Measurements from ENCODE around the gene DBNDD1.

DBNDD1 gene

DNA sequence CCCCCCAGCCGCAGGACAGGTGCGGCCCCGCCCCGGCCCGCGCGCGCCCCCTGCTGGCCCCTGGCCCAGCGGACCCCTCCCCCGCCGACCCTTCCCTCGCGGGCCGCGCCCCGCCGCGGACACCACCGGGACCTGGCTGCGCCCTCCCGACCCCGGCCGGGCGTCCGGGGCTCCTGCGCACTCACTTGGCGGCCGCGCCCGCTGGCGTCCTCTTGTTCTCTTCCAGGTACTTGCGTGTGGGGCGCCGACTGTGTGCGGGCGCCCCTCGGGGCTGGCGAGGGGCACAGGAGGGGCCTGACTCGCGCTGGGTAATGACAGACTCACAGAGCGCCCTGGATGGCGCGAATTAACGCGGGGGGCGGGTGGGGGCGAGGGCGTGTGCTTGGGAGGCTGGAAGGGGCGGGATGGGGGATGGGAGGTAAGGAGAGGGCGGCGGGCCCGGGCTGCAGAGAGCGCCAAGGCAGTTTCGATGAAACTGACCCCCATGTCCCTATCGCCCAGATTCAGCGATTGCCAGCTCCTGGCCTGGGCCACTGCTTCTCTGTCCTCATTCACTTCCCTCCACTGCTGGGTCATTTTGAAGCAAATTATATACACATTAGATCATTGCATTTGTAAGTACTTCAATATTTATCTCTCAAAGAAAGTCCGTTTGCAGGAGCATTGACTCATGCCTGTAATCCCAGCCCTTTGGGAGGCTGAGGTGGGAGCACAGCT is 445 bp upstream of the DBNDD1 start (continued):
- no peak for TF ChIP-seq ZBTB11 (tag by site-specific recombination; conservative IDR thresholded peaks at IDR 0.05; ENCODE audit: low read depth)
- no peak for TF ChIP-seq MYNN (tag by site-specific recombination; IDR thresholded peaks at IDR 0.05; ENCODE audit: borderline replicate concordance)
- TF ChIP-seq, protein P1, sequence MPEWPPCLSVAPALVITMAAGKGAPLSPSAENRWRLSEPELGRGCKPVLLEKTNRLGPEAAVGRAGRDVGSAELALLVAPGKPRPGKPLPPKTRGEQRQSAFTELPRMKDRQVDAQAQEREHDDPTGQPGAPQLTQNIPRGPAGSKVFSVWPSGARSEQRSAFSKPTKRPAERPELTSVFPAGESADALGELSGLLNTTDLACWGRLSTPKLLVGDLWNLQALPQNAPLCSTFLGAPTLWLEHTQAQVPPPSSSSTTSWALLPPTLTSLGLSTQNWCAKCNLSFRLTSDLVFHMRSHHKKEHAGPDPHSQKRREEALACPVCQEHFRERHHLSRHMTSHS (tag by site-specific recombination; IDR thresholded peaks at IDR 0.05), result no peak
- no peak for TF ChIP-seq ZNF16 (tag by site-specific recombination; IDR thresholded peaks at IDR 0.05; ENCODE audit: low read depth)
- TF ChIP-seq BCL11B (tag by site-specific recombination; IDR thresholded peaks at IDR 0.05; ENCODE audit: low read depth), result no peak
- no peak for TF ChIP-seq ZNF18 (tag by site-specific recombination; IDR thresholded peaks at IDR 0.05)
- no peak for TF ChIP-seq OSR2 (tag by site-specific recombination; IDR thresholded peaks at IDR 0.05)
- no peak for TF ChIP-seq ZNF623 (tag by site-specific recombination; IDR thresholded peaks at IDR 0.05)
- TF ChIP-seq PRDM1 (tag by site-specific recombination; IDR thresholded peaks at IDR 0.05), result peak; percentile 70; the same call in 1 of the 2 replicates
- TF ChIP-seq ZNF112 (tag by site-specific recombination; IDR thresholded peaks at IDR 0.05), result no peak
- no peak for TF ChIP-seq ZNF324 (tag by site-specific recombination; IDR thresholded peaks at IDR 0.05)
- TF ChIP-seq, protein P2, sequence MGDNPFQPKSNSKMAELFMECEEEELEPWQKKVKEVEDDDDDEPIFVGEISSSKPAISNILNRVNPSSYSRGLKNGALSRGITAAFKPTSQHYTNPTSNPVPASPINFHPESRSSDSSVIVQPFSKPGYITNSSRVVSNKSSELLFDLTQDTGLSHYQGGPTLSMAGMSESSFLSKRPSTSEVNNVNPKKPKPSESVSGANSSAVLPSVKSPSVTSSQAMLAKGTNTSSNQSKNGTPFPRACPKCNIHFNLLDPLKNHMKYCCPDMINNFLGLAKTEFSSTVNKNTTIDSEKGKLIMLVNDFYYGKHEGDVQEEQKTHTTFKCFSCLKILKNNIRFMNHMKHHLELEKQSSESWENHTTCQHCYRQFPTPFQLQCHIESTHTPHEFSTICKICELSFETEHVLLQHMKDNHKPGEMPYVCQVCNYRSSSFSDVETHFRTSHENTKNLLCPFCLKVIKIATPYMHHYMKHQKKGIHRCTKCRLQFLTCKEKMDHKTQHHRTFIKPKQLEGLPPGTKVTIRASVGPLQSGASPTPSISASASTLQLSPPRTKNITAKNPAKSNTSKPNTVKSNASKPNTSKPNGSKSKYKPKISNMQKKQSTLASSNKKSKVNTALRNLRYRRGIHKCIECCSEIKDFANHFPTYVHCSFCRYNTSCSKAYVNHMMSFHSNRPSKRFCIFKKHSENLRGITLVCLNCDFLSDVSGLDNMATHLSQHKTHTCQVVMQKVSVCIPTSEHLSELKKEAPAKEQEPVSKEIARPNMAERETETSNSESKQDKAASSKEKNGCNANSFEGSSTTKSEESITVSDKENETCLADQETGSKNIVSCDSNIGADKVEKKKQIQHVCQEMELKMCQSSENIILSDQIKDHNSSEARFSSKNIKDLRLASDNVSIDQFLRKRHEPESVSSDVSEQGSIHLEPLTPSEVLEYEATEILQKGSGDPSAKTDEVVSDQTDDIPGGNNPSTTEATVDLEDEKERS (tag by site-specific recombination; IDR thresholded peaks at IDR 0.05), result no peak
- TF ChIP-seq BCL6B (tag by site-specific recombination; IDR thresholded peaks at IDR 0.05), result no peak
- TF ChIP-seq GLIS2 (tag by site-specific recombination; IDR thresholded peaks at IDR 0.05), result peak; percentile 34; the same call in 1 of the 2 replicates
- TF ChIP-seq, protein P3, sequence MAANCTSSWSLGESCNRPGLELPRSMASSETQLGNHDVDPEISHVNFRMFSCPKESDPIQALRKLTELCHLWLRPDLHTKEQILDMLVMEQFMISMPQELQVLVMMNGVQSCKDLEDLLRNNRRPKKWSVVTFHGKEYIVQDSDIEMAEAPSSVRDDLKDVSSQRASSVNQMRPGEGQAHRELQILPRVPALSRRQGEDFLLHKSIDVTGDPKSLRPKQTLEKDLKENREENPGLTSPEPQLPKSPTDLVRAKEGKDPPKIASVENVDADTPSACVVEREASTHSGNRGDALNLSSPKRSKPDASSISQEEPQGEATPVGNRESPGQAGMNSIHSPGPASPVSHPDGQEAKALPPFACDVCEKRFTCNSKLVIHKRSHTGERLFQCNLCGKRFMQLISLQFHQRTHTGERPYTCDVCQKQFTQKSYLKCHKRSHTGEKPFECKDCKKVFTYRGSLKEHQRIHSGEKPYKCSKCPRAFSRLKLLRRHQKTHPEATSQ (tag by site-specific recombination; IDR thresholded peaks at IDR 0.05), result no peak
- no peak for TF ChIP-seq ZNF677 (tag by site-specific recombination; IDR thresholded peaks at IDR 0.05)
- TF ChIP-seq ZBTB17 (tag by site-specific recombination; IDR thresholded peaks at IDR 0.05), result no peak; the same call in 1 of the 2 replicates
- TF ChIP-seq ZNF626 (tag by site-specific recombination; IDR thresholded peaks at IDR 0.05), result no peak
- no peak for TF ChIP-seq ZBTB49 (tag by site-specific recombination; IDR thresholded peaks at IDR 0.05; ENCODE audit: low read depth)
- TF ChIP-seq ZNF184 (tag by site-specific recombination; IDR thresholded peaks at IDR 0.05), result no peak
- no peak for TF ChIP-seq ZNF37A (tag by site-specific recombination; IDR thresholded peaks at IDR 0.05)

Measured in HEK293 (cell line).